GM18508 (cell line): ENCODE data around the gene CLINT1.
"Not testable (repeated sequence)": the region's sequence is repeated elsewhere in the genome, so short reads cannot be mapped to it uniquely, and the experiment has no call there.

Source experiments
- ATAC-seq: cut with Tn5 transposase; IDR thresholded peaks from one replicate; pipeline ENCODE4 v1.9.1; 2021; ENCODE audit warnings: moderate number of reproducible peaks; ENCODE audit not compliant: insufficient read depth, unreplicated experiment

The CLINT1 gene

DNA sequence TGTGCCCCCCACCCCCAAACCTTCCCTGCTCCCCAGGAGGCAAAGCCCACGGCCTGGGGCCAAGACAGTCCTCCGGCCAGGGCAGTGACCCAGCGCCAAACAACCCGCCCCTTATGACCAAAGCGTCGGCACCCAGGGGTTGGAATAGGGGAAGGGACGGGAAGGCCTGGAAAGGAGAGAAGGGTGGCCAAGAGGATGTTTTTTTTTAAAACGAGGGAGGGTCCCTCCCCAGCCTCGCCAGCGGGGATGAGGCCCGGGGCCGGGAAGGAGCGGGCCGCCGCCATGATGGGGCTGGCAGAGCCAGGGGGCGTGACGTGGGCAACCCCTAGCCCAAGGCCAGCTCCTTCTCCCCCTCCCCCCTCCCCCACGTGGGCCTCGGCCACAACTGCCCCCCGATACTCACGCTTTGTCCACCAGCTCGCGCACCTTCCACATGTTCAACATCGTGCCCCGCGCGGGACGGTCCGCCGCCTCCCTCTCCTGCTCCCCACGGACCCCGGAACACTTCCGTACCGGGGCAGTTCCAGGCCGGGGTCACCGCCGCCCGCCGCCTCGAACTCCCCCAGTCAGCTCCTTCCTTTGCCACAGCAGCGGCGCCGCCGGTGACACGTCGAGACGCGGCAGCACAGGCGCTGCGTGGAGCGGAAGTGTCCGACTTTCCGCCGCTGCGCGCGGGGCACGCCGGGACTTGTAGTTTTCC lies at the start of gene CLINT1:
Gene CLINT1 (minus strand): TSS at position 619 of the 700 bp plus-strand sequence. CDS start 175 bp downstream, at position 444.
- no peak for ATAC-seq

DNA sequence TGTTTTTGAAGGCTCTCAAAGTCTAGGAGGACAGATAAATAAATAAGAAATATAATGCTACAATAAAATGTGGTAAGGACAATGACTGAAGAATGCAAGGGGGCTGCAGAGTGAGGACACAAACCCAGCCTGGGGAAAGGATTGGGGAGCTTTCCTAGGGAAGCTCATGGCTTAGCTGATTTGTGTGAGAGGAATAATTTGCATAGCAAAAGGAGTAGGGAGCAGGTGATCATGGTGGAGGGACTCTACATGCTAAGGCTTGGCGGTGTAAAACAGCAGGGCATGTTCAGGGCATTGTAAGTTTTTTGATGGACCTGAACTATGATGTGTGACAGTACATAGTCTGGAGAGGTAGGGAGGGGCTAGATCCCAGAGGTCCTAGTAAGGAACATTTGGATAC lies 49.5 kb upstream of the CLINT1 start:
- ATAC-seq, result no peak

DNA sequence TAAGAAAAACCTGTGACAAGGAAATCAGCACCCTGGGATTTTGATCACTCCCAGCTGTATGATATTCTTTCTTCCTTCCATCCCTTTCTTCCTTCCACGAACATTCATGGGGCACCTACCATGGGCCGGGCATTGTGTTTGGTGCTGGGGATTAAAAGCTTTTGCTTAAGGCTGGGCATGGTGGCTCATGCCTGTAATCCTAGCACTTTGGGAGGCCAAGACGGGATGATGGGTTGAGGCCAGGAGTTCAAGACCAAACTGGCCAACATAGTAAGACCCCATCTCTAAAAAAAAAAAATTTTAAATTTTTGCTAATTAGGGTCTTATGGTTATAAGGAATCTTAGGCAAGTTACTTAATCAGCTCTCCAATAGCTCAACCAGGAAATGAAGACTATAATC lies 48.5 kb upstream of the CLINT1 start:
- ATAC-seq, result no peak

DNA sequence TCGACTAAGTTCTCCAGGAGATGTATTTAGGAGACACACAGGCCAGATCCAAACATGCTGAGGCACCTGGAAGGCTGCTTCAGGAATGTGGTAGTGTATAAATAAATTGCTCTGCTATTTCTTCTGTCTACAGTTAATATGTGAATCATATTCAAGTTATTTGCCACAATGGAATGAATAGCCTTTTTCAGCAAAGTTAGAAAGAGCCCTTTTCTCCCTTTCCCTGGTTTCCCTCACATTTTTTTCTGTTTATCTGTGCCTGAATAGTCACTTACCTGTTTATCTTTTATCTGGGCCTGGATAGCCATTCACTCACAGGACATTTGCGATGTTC lies 44.1 kb upstream of the CLINT1 start:
- no peak for ATAC-seq

DNA sequence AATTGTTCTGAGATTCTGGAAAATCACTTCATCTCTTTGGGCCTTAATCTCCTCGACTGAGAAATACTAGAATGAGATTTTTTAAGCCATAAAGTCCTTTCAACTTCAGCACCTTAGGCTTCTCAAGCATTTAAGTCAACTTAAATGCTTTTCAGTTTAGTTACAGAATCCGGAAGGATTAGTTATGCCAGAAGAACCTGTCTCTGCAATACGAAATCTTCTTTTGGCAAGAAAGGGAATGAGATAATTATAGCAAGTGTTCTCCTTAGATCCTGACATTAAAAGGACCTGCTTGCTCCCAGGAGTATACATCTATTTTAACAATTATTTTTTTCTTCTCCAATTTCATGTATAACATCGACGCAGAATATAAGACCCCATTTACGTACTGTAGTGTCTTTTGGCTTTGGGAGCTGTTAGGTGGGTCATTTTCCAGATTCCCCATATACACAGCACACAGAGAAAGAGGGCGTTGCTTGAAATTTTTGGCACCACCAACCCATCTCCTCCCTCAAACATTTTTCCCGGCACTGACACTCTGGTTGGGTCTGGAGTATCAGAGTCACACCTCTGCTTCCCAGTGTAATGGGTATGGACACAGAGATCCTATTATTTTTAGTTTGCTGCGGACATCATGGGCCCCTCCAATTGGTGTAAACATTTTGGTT lies 43.6 kb upstream of the CLINT1 start:
- no peak for ATAC-seq

DNA sequence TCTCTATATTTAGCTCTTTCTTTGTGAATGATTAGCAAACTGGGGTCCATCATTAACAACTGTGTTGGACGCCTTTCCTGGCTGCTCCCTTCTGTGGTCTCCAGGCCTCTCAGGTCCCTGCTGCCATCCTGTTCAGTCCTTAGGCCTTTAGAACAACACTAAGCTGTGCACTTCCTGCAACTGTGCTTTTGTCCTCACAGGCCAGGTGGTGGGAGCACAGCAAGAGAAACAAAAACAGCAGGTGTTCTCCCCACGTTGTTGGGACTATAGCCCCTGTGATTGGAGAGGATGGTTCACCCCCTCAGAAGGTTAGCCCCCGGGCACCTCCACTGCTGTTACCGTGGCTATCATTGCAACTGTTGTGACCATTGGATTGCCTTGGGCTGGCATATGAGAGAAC lies 41.7 kb upstream of the CLINT1 start:
- no peak for ATAC-seq

GRCh38 chr5:157893611-157894010 lies 34.7 kb upstream of the CLINT1 start:
- ATAC-seq, result no peak

- ATAC-seq, result no peak
Measured at GRCh38 chr5:157892974-157893373, 34.0 kb upstream of the CLINT1 start.

- no peak for ATAC-seq
Measured at GRCh38 chr5:157890836-157891597, 32.1 kb upstream of the CLINT1 start.

DNA sequence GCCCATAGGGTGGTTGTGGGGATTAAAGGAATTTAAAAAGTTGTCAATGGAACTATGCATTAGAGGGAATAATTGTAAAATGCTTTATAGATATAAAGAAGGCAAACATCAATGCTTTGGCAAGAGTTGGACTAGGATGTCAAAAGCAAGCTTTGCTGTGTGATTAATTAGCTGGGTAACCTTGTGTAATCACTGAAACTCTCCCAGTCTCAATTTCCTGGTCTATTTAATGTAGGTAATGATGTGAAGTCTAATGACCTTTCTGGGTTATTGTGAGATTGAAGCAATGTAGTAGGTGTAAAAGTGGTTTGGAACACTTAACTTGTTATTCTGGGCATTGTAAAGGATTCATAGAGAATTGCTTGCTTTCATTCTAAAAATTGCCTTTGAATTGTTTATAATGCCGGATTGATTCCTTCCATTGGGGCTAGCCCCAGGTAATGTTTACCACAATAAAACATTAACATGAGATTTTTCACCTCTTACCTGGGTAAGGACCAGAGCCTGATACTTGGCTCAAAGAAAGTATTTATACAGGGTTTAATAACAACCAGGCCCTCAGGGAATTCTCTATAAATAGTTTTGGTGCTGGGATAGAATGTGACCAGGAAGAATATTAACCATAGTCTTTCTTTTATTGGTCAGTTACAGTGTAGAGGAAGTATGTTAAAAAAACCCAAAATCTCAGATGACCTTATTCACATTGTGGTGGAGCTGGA lies 30.0 kb upstream of the CLINT1 start:
- ATAC-seq, result no peak

DNA sequence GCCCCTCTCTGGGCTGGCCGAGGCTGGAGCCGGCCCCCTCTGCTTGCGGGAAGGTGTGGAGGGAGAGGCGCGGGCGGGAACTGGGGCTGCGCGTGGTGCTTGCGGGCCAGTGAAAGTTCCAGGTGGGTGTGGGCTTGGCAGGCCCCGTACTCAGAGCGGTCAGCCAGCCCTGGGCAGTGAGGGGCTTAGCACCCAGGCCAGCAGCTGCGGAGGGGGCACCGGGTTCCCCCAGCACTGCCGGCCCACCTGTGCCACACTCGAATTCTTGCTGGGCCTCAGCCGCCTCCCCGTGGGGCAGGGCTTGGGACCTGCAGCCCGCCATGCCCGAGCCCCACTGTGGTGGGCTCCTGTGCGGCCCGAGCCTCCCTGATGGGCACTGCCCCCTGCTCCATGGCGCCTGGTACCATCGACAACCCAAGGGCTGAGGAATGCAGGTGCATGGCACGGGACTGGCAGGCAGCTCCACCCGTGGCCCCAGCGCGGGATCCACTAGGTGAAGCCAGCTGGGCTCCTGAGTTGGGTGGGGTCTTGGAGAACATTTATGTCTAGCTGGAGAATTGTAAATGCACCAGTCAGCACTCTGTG lies 27.9 kb upstream of the CLINT1 start:
- no peak for ATAC-seq

DNA sequence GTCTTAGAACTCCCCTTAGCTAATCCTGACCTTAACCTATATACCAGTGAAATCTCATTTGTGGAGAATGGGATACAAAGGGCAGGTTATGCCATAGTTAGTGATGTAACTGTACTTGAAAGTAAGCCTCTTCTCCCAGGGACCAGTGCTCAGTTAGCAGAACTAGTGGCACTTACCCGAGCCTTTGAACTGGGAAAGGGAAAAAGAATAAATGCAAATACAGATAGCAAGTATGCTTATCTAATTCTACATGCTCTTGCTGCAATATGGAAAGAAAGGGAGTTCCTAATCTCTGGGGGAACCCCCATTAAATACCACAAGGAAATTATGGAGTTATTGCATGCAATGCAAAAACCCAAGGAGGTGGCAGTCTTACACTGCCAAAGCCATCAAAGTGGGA lies 26.1 kb upstream of the CLINT1 start:
- ATAC-seq, result not testable (repeated sequence)

DNA sequence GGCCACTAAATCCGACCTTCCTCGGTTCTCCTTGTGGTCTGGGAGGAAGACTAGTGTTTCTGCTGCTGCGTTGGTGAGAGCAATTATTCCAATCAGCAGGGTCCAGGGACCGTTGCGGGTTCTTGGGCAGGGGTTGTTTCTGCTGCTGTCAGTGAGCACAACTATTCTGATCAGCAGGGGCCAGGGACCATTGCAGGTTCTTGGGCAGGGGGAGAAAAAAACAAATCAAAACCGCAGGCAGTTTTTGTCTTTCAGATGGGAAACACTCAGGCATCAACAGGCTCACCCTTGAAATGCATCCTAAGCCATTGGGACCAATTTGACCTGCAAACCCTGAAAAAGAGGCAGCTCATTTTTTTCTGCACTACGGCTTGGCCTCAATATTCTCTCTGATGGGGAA lies 22.6 kb upstream of the CLINT1 start:
- not testable (repeated sequence) for ATAC-seq

DNA sequence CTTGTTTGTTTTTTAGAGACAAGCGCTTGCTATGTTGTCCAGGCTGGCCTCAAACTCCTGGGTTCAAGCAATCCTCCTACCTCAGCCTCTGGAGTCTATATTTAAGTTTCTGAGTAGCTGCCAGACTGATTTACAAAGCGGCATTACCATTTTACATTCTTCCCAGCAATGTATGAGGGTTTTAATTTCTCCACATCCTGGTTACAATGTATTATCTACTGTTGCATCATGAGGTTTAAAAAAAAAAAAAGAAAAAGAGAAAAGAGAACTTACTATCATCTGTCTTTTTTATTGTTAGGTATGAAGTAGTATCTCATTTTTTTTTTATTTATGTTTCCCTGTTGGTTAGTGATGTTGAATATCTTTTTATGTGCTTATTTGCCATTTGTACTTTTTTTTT lies 18.9 kb upstream of the CLINT1 start:
- ATAC-seq, result no peak

GRCh38 chr5:157874861-157875260 lies 15.9 kb upstream of the CLINT1 start:
- no peak for ATAC-seq

- no peak for ATAC-seq
Measured at GRCh38 chr5:157870837-157871834, 12.2 kb upstream of the CLINT1 start.

DNA sequence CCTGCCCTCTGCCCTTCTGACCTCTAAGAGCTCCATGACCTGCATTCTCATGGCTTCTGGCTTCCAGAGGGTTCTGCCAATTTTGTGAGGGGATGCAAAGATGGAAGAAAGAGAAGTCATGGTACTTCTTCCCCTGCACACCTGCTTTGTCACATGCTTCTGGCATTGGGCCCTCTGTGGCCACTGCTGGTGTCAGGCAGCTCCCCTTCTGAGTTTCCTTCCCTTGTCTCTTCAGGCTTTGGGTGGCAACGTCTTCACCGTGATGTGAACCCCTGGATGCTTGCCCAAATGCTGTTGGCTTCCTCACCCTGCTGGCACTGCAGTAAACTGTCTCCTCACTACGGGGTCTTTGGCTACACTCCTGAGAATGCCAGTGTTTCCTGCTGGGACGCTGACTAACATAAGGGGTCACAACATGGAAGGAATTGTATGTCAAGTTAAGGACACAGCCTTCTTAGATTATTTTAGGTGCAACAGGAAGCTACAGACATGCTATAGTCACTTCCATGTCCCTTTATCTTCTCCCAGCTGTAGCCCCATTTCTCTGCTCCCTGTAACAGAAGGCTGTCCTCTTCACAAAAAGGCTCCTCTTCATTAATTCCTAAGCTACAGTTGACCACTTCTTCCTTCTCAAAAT lies 8.9 kb upstream of the CLINT1 start:
- ATAC-seq, result no peak

- ATAC-seq, result no peak
Measured at GRCh38 chr5:157866536-157866935, 7.6 kb upstream of the CLINT1 start.

DNA sequence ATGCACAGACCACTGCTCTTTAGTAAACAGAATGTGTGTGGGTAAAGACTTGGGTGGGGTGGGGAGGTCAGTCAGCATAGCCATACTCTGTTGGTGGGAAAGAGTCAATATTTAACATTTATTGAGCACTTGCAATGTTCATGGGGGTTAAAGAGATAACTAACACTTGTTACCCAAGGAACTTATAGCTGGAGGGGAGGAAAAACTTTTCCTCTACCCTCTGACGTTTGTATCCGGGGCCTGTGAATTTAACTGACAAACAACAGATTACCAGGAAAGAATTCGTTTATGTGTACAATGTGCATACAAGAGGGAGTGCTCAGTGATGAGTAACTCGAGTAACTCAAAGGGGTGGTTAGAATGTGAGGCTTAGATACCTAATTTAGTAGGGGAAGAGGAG lies 6.8 kb upstream of the CLINT1 start:
- ATAC-seq, result no peak
